ENCODE data around the gene LGALS8.

DNA sequence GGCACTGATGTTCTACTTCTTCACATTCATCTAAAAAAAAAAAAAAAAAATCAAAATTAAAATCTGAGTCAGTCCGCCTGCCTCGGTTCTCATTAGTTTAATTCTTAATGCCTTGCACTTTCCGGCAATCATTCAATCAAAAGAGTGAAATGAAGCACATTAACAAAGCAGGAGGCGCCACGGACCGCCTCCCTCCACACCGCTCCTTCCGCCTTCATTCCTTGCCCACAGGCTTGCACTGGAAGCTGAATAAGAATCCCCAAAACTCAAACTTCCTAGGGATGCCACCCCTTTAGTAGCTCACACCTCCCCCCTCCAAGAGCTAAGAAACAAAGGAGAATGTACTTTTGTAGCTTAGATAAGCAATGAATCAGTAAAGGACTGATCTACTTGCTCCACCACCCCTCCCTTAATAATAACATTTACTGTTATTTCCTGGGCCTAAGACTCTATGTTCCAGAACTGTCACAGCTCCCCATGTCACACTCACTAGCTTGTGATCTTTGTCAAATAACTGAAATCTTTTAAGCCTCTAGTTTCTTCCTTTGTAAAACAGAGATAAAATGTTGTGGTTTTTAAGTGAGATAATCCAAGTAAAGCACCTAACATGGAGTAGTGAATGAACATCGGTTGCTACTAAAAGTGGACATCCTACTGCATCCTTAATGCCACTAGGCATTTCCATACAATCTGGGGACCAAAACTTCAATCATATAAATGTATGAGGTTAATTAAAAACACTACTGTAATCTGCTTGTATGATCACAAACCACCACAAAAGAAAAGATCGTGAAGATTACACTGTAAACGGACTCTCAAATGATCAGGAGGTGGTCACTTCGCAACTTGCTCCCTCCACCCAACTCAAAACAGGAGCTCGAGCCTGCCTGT lies 27.4 kb downstream of the LGALS8 start:
- TF ChIP-seq, protein P1, sequence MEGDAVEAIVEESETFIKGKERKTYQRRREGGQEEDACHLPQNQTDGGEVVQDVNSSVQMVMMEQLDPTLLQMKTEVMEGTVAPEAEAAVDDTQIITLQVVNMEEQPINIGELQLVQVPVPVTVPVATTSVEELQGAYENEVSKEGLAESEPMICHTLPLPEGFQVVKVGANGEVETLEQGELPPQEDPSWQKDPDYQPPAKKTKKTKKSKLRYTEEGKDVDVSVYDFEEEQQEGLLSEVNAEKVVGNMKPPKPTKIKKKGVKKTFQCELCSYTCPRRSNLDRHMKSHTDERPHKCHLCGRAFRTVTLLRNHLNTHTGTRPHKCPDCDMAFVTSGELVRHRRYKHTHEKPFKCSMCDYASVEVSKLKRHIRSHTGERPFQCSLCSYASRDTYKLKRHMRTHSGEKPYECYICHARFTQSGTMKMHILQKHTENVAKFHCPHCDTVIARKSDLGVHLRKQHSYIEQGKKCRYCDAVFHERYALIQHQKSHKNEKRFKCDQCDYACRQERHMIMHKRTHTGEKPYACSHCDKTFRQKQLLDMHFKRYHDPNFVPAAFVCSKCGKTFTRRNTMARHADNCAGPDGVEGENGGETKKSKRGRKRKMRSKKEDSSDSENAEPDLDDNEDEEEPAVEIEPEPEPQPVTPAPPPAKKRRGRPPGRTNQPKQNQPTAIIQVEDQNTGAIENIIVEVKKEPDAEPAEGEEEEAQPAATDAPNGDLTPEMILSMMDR (IDR thresholded peaks at IDR 0.05), result no peak
- TF ChIP-seq POLR2A (IDR thresholded peaks at IDR 0.05) (no peak), EP300 (IDR thresholded peaks at IDR 0.05) (no peak)
